HepG2 (cell line): ENCODE results near the gene CAMK1D.

Source experiments
- ISX ChIP-seq: sonication (generic); formaldehyde crosslinking; conservative IDR thresholded peaks from 2 replicates; pipeline ENCODE4 v1.5.0; 2020; ENCODE audit warnings: missing genetic modification reagents
- POGK ChIP-seq: sonication (generic); formaldehyde crosslinking; conservative IDR thresholded peaks from 2 replicates; pipeline ENCODE4 v1.8.0; 2022; ENCODE audit warnings: mild to moderate bottlenecking, moderate library complexity, missing genetic modification reagents
- ZBTB2 ChIP-seq: sonication (generic); formaldehyde crosslinking; IDR thresholded peaks from 2 replicates; pipeline ENCODE4 v1.8.0; 2022; ENCODE audit warnings: low read depth, missing genetic modification reagents
- ZNF512B ChIP-seq: sonication (generic); formaldehyde crosslinking; IDR thresholded peaks from 2 replicates; pipeline ENCODE4 v1.5.1; 2020; ENCODE audit warnings: missing genetic modification reagents, mild to moderate bottlenecking, borderline replicate concordance

- TF ChIP-seq ZBTB2 (CRISPR knock-in tag): no peak
- TF ChIP-seq POGK (CRISPR knock-in tag): no peak
- no peak for TF ChIP-seq ISX (CRISPR knock-in tag)
- no peak for TF ChIP-seq ZNF512B (CRISPR knock-in tag)
These were observed 341.3 kb downstream of the CAMK1D start for GRCh38 chr10:12690525-12691126.
